Mammary epithelial cell (primary cell): Measurements from ENCODE around the gene HOXD13.

Experiments used
- CTCF ChIP-seq, 2 donors: IDR thresholded peaks in 1 of 2; conservative IDR thresholded peaks in 1 of 2; 2 replicates each; pipeline ENCODE4 v1.5.1; 2011 to 2012; ENCODE audit warnings: inconsistent platforms in 2 of 2, low read length in 2 of 2, mild to moderate bottlenecking in 2 of 2, control low read depth in 1 of 2, low read depth in 1 of 2; ENCODE audit not compliant: insufficient read depth in 1 of 2; ENCODE audit errors: extremely low read depth in 1 of 2
- EZH2 ChIP-seq: IDR thresholded peaks from 2 replicates; pipeline ENCODE4 v1.6.1; 2012; ENCODE audit warnings: low read length, inconsistent platforms, borderline replicate concordance

DNA sequence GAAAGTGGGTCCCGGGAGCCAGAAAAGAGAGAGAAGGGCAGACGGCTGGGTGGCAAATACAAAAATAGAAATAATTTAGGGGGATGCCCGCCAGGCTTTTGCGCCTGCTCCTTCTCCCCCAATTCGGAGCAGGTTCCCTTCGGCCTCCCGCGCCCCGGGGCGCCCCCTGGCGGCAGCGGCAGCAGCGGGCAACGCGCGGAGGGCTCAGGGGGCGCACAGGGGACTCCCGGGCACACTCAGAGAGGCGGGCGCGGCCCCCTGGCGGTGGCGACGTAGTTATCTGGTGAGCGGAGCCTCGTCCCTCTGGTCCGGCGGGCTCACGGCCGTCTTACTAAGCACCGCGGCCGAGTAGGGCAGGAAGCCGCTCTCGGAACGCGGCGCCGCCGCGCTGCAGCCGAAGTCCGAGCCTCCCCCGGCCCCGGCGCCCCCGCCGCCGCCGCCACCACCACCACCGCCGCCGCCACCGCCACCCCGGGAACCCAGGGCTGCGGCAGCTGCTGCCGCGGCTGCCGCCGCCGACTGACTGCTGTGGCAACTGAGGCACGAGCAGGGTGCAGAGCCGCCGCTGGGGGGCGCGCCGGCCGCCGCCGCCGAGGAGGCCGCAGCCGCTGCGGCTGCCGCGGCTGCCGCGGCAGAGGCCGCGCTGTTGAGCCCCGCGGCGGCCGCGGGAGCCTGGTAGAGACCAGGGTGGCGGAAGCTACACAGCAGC is 12.5 kb upstream of the HOXD13 start:
- TF ChIP-seq CTCF (conservative IDR thresholded peaks at IDR 0.05 in 1 of 2, IDR thresholded peaks at IDR 0.05 in 1 of 2; ENCODE audit: extremely low read depth in 1 of 2, insufficient read depth in 1 of 2, low read depth in 1 of 2, low read length in 2 of 2) (peak; percentile 24 to 60), EZH2 (no peak)
